Gastroesophageal sphincter (tissue), 4 donors: Measurements from ENCODE around the gene UBL5. TPM values are rescaled to one million over a fixed set of nuclear protein-coding genes. Genes with fewer than 3 reads are reported as not detected.

ENCODE experiments used
- ATAC-seq: fragments of 150-250 bp; one replicate; pipeline ENCODE4 v1.9.1; 2016; ENCODE audit warnings: mild to moderate bottlenecking, moderate library complexity
- H3K27ac ChIP-seq, 4 donors: fragments of 200-600 bp; sonication (generic) in 3 of 4; 1 replicate in 3 of 4; 2 replicates in 1 of 4; pipeline ENCODE4 v1.5.1; 2016 to 2019
- H3K27me3 ChIP-seq: fragments of 200-600 bp; sonication (generic); one replicate; pipeline ENCODE4 v1.5.1; 2019
- H3K36me3 ChIP-seq, 2 donors: fragments of 200-600 bp; sonication (generic); one replicate each; pipeline ENCODE4 v1.5.1; 2019; ENCODE audit warnings: control low read depth in 1 of 2
- H3K4me1 ChIP-seq, 3 donors: fragments of 200-600 bp; sonication (generic); 1 replicate in 2 of 3; 2 replicates in 1 of 3; pipeline ENCODE4 v1.5.1; 2016 to 2019; ENCODE audit warnings: control low read depth in 2 of 3
- H3K4me3 ChIP-seq, 2 donors: fragments of 200-600 bp; sonication (generic); one replicate each; pipeline ENCODE4 v1.5.1; 2019; ENCODE audit warnings: mild to moderate bottlenecking in 1 of 2, moderate library complexity in 1 of 2
- H3K9me3 ChIP-seq, 3 donors: fragments of 200-600 bp; sonication (generic); one replicate each; pipeline ENCODE4 v1.5.1; 2017 to 2019; ENCODE audit warnings: control low read depth in 2 of 3
- EP300 ChIP-seq: sonication (generic); formaldehyde crosslinking; IDR thresholded peaks from one replicate; pipeline ENCODE4 v1.6.1; 2017; ENCODE audit warnings: antibody characterized with exemption, mild to moderate bottlenecking
- POLR2A ChIP-seq, 2 donors: fragments of 450-650 bp; IDR thresholded peaks; one replicate each; pipeline ENCODE4 v1.6.1; 2017; ENCODE audit warnings: antibody characterized with exemption in 2 of 2, mild to moderate bottlenecking in 2 of 2, moderate library complexity in 1 of 2
- POLR2AphosphoS5 ChIP-seq: sonication (generic); formaldehyde crosslinking; IDR thresholded peaks from one replicate; pipeline ENCODE4 v1.6.1; 2017; ENCODE audit warnings: antibody characterized with exemption
- WGBS, 2 donors: methylation state at CpG; one replicate each; pipeline ENCODE4 v1.1.5; 2018; ENCODE audit warnings: low coverage in 1 of 2; 5-methylcytosine and 5-hydroxymethylcytosine counted together
- total RNA-seq, 4 donors: library from RNA; depleted of rRNA; stranded (reverse); fragments of >200 nt; gene quantifications; one replicate each; pipeline ENCODE4 v1.1.0, GENCODE V29; 2016
- TF ChIP-seq, protein P1 (sequence below), 4 experiments: fragments of 200-600 bp in 2 of 4; fragments of 450-650 bp in 2 of 4; sonication (generic) in 1 of 4; IDR thresholded peaks; one replicate each; pipeline ENCODE4 v1.5.1; 2017 to 2019; ENCODE audit warnings: antibody characterized with exemption in 4 of 4, mild to moderate bottlenecking in 2 of 4, moderate library complexity in 2 of 4

The UBL5 gene
- total RNA-seq, 4 donors from 2014 or later: 420 to 701 (median 653) TPM

DNA sequence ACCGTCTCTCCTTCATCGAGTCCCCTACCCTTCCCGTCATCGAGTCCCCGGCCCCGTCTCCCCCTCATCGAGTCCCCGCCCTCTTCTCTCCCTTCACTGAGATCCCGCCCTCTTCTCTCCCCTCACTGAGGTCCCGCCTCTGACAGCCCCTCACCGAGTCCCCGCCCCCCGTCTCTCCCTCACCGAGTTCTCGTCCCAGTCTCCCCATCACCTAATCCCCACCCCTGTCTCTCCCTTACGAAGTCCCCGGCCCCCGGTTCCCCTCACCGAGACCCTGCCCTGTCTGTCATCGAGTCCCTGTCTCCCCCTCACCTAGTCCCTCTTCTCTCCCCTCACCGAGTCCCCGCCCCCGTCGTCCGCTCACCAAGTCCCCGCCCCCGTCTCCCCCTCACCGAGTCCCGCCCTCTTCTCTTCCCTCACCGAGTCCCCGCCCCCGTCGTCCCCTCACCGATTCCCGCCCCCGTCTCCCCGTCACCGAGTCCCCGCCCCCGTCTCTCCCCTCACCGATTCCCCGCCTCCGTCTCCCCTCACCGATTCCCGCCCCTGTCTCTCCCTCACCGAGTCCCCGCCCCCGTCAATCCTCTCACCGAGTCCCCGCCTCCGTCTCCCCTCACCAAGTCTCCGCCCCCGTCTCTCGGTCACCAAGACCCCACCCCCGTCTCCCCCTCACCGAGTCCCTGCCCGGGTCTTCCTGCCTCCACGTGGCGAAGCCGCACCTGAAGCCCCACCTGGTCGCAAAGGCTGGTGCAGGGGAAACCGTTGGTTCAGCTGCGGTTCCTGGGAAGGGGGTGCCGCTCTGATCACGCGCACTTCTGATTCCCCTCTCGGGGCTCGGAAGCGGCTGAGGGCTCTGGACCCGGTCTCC is 35.3 kb upstream of the UBL5 start:
- H3K4me1 ChIP-seq: peaks cover 0 to 39% (median 0%) of the 10 kb centered on the region in 3 donors
- H3K9me3 ChIP-seq: no peaks in the 10 kb centered on the region
- TF ChIP-seq POLR2AphosphoS5 (no peak), EP300 (no peak), POLR2A (IDR thresholded peaks at IDR 0.05) (no peak)
- TF ChIP-seq, protein P1, sequence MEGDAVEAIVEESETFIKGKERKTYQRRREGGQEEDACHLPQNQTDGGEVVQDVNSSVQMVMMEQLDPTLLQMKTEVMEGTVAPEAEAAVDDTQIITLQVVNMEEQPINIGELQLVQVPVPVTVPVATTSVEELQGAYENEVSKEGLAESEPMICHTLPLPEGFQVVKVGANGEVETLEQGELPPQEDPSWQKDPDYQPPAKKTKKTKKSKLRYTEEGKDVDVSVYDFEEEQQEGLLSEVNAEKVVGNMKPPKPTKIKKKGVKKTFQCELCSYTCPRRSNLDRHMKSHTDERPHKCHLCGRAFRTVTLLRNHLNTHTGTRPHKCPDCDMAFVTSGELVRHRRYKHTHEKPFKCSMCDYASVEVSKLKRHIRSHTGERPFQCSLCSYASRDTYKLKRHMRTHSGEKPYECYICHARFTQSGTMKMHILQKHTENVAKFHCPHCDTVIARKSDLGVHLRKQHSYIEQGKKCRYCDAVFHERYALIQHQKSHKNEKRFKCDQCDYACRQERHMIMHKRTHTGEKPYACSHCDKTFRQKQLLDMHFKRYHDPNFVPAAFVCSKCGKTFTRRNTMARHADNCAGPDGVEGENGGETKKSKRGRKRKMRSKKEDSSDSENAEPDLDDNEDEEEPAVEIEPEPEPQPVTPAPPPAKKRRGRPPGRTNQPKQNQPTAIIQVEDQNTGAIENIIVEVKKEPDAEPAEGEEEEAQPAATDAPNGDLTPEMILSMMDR (IDR thresholded peaks at IDR 0.05): peak in 1 of 4 experiments; percentile 25
- H3K27me3 ChIP-seq: no peaks in the 10 kb centered on the region
- ATAC-seq: peak; percentile 80
- 0 to 1% methylated on average over 3 to 19 of the region's 70 CpGs for WGBS, 2 donors
- no peaks in the 10 kb centered on the region for H3K36me3 ChIP-seq
- H3K27ac ChIP-seq: peak overlapping the region; percentile 91 to 97 (median 96)
- H3K4me3 ChIP-seq: peak overlapping the region; percentile 51 to 76

DNA sequence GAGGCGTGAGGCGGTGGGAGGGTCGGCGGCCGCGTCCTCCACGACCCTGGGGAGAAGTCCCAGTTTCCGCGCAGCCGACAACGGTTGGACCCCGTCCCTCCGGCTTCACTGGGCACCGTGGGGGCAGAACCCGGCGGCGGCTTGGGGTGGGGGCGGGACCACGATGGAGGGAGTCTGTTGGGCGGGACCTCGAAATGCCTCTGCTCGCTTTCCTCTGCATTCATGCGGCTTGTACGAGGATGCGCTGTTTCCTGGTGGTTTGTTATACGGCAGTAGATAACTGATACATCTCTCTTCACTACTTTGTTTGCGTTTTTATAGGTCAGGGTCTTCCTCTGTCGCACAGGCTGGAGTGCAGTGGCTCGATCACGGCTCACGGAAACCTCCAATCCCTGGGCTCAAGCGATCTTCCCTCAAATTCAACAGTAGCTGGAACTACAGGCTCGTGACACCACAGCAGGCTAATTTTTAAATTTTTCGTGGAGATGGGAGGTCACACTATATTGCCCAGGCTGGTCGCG is 34.6 kb upstream of the UBL5 start:
- H3K9me3 ChIP-seq: no peaks in the 10 kb centered on the region
- peaks cover 0 to 39% (median 0%) of the 10 kb centered on the region in 3 donors for H3K4me1 ChIP-seq
- peak overlapping the region; percentile 91 to 97 (median 96) for H3K27ac ChIP-seq
- 39 to 77% methylated on average over 5 to 13 of the region's 36 CpGs for WGBS, 2 donors
- H3K27me3 ChIP-seq: no peaks in the 10 kb centered on the region
- peak overlapping the region; percentile 51 to 76 for H3K4me3 ChIP-seq
- TF ChIP-seq, protein P1 (IDR thresholded peaks at IDR 0.05): no peak
- no peak for TF ChIP-seq POLR2AphosphoS5
- no peak for TF ChIP-seq EP300
- TF ChIP-seq POLR2A (IDR thresholded peaks at IDR 0.05): no peak
- peak; percentile 29 for ATAC-seq
- H3K36me3 ChIP-seq: no peaks in the 10 kb centered on the region

DNA sequence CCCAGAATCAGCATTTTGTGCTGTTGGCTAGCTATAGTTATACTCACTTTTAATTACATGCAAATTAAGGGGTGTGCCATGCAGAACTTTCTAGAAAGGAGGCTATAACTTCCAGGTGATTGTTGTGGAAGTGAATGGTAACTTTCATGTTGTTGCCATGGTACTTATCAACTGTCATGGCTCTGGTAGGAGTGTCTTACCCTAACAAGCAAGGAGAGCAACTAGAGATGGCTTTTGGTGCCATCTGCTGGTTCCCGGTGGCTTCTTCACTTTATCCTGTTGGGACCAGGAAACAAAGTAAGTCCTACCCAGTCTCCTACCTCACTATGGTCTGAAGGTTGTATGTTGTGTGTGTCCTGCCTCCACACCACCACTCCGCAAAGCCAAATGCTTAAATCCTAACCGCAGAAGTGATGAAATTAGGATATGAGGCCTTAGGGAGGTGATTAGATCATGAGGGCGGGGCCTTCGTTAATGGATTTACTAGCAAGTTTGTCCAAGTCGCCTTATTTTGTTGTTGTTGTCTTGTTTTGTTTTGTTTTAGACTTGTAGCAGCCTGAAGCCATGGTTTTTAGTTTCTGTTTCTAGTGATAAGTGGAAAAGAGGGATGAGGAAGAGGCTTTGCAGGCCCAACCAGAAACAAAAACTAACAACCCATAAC is 31.5 kb upstream of the UBL5 start:
- Histone ChIP-seq H3K4me3 (no peak overlapping the region), H3K27ac (no peak overlapping the region), H3K36me3 (no peaks in the 10 kb centered on the region), H3K9me3 (no peaks in the 10 kb centered on the region), H3K4me1 (peaks cover 0 to 17% (median 0%) of the 10 kb centered on the region in 3 donors), H3K27me3 (no peaks in the 10 kb centered on the region)
- peak; percentile 18 for ATAC-seq
- TF ChIP-seq POLR2A (IDR thresholded peaks at IDR 0.05) (no peak), POLR2AphosphoS5 (no peak), EP300 (no peak)
- TF ChIP-seq, protein P1 (IDR thresholded peaks at IDR 0.05): peak in 3 of 4 experiments; percentile 72 to 81 (median 79)
- WGBS, 2 donors: 38 to 55% methylated on average over 4 to 6 of the region's 6 CpGs

DNA sequence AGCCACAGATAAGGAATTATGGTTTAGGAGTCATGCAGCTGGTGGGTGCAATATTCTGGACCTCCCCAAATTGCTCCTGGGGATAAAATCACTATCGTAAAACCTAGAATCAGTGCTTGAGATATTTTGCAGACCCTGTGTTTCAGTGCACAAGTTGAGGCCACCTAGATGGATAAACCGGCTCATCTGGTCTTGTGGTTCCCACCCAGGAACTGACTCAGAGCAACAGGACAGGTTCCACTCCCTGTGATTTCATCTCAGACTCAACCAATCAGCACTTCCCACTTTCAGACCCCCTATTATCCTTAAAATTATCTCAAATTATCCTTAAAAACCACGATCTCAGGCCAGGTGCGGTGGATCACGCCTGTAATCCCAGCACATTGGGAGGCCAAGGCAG is 29.8 kb upstream of the UBL5 start:
- Histone ChIP-seq H3K9me3 (no peaks in the 10 kb centered on the region), H3K36me3 (no peaks in the 10 kb centered on the region), H3K27me3 (no peaks in the 10 kb centered on the region), H3K4me3 (no peak overlapping the region), H3K27ac (no peak overlapping the region), H3K4me1 (peaks cover 0 to 13% (median 0%) of the 10 kb centered on the region in 3 donors)
- 67 to 94% methylated on average over 4 of the region's 5 CpGs for WGBS, 2 donors
- TF ChIP-seq POLR2AphosphoS5 (no peak), EP300 (no peak), POLR2A (IDR thresholded peaks at IDR 0.05) (no peak)
- TF ChIP-seq, protein P1 (IDR thresholded peaks at IDR 0.05): no peak
- ATAC-seq: no peak
